ENCODE measurements around the gene CASZ1. TPM values are rescaled to one million over a fixed set of nuclear protein-coding genes. Genes with fewer than 3 reads are reported as not detected.

CASZ1 gene
- total RNA-seq, 4 donors from 2014 or later, result 5.2 to 38.5 (median 18.7) TPM

DNA sequence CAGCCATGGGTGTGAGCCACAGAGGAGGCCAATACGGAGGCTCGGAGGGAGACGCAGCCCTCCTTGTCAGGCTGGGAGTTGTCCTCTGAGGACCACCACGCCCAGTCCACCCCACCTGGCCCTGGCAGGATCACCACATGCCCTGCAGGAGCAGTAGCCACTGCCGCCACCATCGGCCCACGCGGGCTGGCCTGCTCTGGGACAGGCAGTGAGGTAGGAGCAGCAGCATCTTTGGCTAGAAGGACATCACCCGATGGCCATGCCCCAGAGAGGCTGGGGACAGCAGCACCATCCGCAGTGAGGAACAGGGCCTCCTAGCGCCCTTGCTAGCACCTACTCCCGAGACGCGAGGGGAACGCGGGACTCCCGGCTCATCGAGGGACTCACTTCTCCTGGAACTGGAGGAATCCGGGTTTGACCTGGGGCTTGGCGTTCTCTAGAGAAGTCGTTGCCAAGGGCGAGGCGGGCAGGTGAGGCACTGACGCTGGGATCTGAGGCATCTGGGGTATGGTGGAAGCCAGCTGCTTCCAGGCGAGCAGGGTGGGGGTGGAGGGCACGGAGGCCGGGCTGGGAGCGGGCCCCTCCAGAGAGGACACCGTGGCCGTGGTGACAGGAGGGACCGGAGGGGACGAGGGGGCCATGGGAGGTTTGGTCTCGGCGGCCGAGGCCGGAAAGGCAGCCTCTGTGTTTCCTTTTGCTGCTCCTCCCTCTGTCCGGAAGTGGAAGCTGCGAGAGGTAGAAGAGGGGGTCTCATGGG is 148.9 kb downstream of the CASZ1 start:
- Histone ChIP-seq H3K27me3 (no peaks in the 10 kb centered on the region), H3K4me3 (replicated peaks in 1 of 3) (no peak overlapping the region), H3K9me3 (no peaks in the 10 kb centered on the region), H3K36me3 (peaks cover 0 to 14% of the 10 kb centered on the region in 2 donors), H3K4me1 (peaks cover 12 to 13% of the 10 kb centered on the region in 2 donors), H3K27ac (no peak overlapping the region)
- TF ChIP-seq, protein P1, sequence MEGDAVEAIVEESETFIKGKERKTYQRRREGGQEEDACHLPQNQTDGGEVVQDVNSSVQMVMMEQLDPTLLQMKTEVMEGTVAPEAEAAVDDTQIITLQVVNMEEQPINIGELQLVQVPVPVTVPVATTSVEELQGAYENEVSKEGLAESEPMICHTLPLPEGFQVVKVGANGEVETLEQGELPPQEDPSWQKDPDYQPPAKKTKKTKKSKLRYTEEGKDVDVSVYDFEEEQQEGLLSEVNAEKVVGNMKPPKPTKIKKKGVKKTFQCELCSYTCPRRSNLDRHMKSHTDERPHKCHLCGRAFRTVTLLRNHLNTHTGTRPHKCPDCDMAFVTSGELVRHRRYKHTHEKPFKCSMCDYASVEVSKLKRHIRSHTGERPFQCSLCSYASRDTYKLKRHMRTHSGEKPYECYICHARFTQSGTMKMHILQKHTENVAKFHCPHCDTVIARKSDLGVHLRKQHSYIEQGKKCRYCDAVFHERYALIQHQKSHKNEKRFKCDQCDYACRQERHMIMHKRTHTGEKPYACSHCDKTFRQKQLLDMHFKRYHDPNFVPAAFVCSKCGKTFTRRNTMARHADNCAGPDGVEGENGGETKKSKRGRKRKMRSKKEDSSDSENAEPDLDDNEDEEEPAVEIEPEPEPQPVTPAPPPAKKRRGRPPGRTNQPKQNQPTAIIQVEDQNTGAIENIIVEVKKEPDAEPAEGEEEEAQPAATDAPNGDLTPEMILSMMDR (IDR thresholded peaks at IDR 0.05), result no peak
- no peak for TF ChIP-seq POLR2A (IDR thresholded peaks at IDR 0.05)
- no peak for DNase-seq
- intact Hi-C loops (cut with DNase I), result loop anchor here (10.0 kb wide), 1 partner anchor 113 kb away; no protein-coding TSS in a partner anchor
- WGBS, 2 donors, result 96 to 97% methylated on average over 20 to 31 of the region's 38 CpGs

DNA sequence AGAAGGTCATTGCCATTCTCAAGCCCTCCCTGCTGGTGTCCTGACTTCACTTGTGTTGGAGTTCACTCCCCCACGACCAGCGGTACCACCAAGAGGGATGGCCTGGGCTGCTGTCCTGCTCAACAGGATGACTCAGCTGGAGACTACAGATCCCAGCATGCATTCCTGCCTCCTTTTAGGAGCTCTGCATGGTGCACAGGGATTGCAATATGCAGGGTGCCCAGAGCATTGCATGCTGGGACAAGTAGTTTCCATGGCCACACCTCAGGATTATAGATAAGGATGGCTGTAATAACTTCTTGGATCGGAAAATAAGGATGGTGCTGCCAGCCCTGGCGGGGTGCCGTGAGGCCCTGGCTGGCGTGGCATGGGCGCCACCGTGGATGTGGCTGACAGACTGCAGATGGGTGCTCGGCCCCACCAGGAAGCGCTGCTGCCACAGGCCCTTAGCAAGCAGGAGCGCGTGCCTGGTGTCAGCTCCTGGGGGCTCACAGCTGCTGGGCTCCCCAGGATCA is 150.0 kb downstream of the CASZ1 start:
- no peak for TF ChIP-seq POLR2A (IDR thresholded peaks at IDR 0.05)
- TF ChIP-seq, protein P1 (IDR thresholded peaks at IDR 0.05), result no peak
- Histone ChIP-seq H3K9me3 (no peaks in the 10 kb centered on the region), H3K27ac (no peak overlapping the region), H3K4me3 (replicated peaks in 1 of 3) (no peak overlapping the region), H3K27me3 (no peaks in the 10 kb centered on the region), H3K4me1 (peaks cover 3% of the 10 kb centered on the region in 2 donors), H3K36me3 (peaks cover 0 to 14% of the 10 kb centered on the region in 2 donors)
- DNase-seq, result no peak
- WGBS, 2 donors, result 94 to 96% methylated on average over 2 to 12 of the region's 12 CpGs
- intact Hi-C loops (cut with DNase I), result loop anchor here (10.0 kb wide), 1 partner anchor 112 kb away; no protein-coding TSS in a partner anchor

GRCh38 chr1:10644307-10645128 is 151.9 kb downstream of the CASZ1 start:
- intact Hi-C loops (cut with DNase I), result loop anchor here (10.0 kb wide), 1 partner anchor 110 kb away; no protein-coding TSS in a partner anchor
- no peak overlapping the region for H3K4me3 ChIP-seq (replicated peaks in 1 of 3)
- H3K27me3 ChIP-seq, result no peaks in the 10 kb centered on the region
- peaks cover 1 to 15% of the 10 kb centered on the region in 2 donors for H3K36me3 ChIP-seq
- no peak for DNase-seq
- no peaks in the 10 kb centered on the region for H3K9me3 ChIP-seq
- no peaks in the 10 kb centered on the region for H3K4me1 ChIP-seq
- H3K27ac ChIP-seq, result no peak overlapping the region
- no peak for TF ChIP-seq POLR2A (IDR thresholded peaks at IDR 0.05)
- TF ChIP-seq, protein P1 (IDR thresholded peaks at IDR 0.05), result no peak
- 93 to 95% methylated on average over 29 to 32 of the region's 32 CpGs for WGBS, 2 donors

- DNase-seq, result no peak
- H3K4me3 ChIP-seq (replicated peaks in 1 of 3), result no peak overlapping the region
- H3K27me3 ChIP-seq, result no peaks in the 10 kb centered on the region
- H3K9me3 ChIP-seq, result no peaks in the 10 kb centered on the region
- no peaks in the 10 kb centered on the region for H3K4me1 ChIP-seq
- no peak overlapping the region for H3K27ac ChIP-seq
- peaks cover 4 to 17% of the 10 kb centered on the region in 2 donors for H3K36me3 ChIP-seq
- intact Hi-C loops (cut with DNase I), result loop anchor here (10.0 kb wide), 1 partner anchor 109 kb away; no protein-coding TSS in a partner anchor
- TF ChIP-seq POLR2A (IDR thresholded peaks at IDR 0.05), result no peak
- TF ChIP-seq, protein P1 (IDR thresholded peaks at IDR 0.05), result no peak
- WGBS, 2 donors, result 92 to 96% methylated on average over 16 of the region's 17 CpGs
These were observed 152.7 kb downstream of the CASZ1 start for GRCh38 chr1:10643607-10644306.

Measured in thyroid gland (tissue), 4 donors.